GM21360 (cell line): Measurements from ENCODE around the gene KIF17.
"Not testable (repeated sequence)": the region's sequence is repeated elsewhere in the genome, so short reads cannot be mapped to it uniquely, and the experiment has no call there.

Experiments
- ATAC-seq: cut with Tn5 transposase; IDR thresholded peaks from one replicate; pipeline ENCODE4 v1.9.1; 2021; ENCODE audit warnings: mild to moderate bottlenecking, moderate library complexity; ENCODE audit not compliant: unreplicated experiment

The KIF17 gene

DNA sequence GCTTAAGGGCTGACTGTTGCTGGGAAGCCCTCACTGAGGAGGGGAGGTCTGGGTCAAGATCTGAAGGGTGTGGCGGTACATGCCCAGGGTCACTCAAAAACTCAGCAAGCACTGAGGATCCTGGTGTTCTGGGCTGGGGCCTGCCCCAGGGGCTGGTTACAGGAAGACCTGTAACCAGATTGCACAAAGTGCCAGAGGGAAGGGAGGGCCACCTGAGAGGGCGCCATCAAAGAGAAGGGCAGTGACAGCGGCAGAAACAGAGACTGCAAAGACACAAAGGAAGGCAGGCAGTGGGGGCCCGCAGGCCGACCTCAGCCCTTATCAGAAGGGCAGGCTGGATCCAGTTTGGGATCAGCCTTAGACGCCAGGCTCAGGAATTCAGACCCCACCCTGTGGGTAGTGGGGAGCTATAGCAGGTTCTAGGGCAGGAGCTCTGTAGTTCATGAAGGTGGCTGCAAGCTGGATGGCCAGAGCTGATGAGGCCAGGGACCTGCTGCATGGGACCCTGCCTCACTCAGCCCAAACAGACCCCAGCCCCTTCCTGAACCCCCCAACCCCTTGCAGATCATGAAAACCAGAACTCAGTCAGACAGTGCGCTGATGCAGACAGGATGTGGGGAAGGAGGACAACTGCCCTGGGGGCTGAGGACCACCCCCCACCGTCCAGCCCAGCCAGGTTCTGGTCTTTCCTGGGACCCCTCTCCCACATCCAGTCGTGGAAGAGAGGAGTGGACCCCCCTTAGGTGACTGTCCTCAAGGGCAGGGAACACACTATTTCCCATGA, 10.8 kb upstream of the KIF17 start:
- ATAC-seq, result no peak

DNA sequence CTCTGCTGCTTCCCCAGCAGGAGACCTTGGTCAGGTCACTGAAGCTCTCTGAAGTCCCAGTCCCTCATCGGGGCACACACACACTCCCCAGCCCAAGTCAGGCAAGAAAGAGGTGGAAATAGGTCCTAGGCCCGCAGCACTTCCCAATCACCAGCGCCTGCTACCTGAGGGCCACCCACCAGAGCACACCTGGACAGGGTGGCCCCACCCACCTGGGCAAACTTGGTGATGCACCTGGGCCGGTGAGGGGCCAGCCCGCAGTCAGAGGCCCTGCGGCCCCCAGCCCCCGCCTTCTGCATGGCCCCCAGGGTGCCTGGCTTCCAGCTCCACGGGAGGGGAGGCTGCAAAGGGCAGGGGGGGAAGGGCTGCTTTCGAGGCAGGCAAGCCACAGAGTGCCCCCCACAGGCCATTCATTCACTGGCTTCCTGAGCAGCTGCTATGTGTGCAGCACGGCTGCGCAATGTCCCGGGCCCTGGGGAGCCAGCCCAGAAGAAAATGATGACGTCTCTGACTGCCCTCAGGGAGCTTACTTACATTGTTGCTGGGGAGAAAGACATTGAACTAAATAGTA, 10.0 kb upstream of the KIF17 start:
- ATAC-seq, result no peak

DNA sequence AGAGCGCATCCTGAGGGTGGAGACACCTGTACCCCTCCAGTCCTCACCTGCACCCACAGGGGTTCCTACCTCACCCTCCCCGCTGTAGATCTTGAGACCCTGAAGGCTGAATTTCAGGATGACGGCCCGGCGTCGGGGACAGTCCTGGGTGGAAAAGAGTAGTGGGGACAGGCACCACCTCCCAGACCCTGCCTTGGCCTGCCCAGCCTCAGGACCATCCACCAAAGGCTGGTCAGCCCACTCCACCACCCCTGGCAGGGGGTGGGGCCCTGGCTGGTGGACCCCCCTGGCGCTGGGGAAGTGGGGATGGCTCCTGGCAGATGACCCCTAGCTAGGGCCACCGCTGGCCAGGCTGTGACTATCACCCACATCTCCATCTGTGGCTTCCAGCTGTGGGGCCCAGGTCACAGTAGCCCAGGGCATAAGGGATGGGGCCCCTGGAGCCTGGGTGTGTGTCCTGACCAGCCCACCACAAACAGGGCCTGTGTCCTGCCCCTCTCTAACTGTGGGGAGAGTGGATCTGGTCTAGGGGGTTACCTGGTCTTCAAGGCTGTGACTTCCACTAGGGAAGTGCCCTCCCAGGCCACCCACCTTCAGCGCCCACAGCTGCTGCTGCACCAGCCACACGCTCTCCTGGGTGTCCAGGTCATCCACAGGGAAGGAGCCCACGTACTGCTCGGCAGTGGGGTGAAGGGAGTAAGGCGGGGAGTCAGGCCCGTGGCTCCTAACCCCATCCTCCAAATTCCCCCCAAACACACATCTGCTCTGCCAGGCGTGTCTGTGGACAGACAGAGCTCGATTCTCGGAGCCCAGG, 9.3 kb upstream of the KIF17 start:
- no peak for ATAC-seq

DNA sequence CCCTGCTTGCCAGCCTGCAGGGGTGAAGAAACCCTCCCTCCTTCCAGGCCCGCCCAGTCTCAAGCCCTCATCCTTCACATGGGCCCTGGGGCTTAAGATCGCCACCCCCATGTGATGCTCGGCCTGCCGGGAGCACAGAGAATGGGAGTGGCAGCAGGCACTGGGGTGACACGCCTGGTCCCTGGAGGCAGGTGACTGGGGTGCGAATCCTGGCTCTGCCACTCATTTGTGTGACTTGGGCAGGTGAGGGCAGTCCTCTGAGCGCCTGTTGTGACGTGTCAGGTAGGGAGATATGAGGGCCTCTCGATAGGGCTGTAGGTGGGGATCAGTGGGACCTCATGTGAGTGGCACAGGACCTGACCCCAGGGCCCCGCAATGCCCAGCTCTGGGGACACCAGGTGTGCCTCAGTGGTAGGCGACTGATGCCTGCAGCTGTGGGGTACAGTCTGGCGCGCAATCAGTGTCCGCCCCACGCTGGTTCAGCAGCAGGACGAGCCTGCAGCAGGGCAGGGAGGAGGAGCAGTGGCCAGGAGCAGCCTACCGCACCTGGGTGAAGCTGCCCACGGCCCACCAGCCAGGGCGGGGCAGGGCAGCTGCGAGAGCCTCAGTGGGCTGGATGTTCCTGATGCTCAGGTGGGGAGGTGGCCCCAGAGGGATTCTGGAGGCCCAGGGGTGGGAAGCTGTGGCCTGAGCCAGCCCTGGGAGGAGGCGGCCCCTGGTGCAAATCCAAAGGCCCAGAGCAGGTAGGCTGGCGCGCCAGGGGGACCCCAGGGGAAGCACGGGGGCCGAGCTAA, 8.5 kb upstream of the KIF17 start:
- no peak for ATAC-seq

DNA sequence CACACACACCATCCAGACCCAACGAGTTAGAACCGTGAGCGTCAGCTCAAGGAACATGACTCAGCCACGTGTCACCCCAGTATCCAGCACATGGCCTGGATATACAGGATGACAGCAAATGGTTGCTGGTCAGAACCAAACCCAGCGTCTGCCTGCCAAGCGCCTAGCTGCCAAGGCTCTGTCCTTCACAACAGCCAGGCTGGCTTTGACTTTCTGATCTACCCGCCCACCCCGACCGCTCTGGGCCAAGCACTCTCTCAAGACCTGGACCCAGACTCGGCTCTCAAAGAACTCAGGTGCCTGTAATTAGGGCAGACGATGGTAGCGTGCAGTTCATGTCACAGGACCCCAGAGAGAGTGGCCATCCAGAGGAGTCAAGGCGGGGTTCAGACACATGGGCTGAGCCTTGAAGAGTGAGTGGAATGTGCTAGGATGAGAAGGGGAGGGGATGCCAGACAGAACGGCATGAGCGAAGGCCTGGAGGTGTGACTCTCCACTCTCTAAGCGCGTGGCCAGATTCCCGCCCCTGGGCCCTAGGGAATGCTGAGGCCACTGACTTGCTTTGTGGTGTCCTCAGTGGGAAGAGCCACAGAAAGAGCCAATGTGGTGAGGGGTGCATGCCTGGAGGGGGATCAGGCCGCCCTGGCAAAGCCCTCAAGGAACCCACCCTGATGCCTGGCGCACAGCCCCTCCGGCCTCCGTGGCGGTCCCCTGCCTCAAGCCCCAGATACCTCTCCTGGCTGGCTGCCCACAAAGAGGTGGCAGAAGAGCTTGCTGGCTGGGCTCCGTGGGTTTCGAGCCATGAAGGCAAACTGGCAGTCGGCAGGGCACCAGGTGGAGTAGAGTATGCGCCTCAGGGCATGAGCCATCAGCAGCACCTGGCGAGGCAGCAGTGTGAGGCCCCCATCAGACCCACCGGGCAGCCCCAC, 7.6 kb upstream of the KIF17 start:
- ATAC-seq, result no peak

DNA sequence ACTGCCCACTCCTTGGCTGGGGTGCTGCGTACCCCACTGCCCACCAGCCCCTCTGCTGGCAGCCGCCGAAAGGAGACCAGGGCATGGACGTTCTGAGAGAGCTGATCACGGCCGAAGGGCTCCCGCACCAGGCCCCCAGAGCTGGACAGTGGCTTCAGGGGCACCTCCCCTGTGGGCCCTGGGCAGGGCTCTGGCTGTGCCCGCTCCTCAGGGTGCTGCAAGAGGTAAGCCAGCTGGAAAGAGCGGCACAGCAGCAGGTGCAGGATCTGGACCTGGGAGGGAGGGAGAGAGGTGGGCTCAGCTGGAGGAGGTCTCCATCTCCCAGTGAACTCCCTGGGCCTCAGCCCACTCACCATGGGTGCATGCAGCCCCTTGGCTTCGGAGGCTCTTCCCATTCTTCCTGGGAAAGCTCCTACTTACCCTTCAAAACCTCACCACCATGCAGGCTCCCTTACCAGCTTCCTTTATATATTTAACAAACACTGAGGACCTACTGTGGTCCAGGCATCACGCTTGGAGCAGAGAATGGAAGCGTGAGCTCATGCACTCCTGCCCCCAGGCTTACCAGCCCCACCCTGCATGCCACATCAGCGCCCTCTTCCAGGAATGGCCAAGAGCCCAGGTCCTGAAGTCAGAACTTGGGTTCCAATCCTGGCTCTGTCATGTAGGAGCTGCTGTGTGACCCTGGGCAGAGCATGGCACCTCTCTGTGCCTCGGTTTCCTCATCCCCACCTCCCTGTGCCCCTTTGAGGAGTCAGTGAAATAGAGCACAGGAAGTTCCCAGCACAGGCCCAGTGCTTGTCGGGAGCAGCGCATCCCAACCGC, 6.8 kb upstream of the KIF17 start:
- no peak for ATAC-seq

DNA sequence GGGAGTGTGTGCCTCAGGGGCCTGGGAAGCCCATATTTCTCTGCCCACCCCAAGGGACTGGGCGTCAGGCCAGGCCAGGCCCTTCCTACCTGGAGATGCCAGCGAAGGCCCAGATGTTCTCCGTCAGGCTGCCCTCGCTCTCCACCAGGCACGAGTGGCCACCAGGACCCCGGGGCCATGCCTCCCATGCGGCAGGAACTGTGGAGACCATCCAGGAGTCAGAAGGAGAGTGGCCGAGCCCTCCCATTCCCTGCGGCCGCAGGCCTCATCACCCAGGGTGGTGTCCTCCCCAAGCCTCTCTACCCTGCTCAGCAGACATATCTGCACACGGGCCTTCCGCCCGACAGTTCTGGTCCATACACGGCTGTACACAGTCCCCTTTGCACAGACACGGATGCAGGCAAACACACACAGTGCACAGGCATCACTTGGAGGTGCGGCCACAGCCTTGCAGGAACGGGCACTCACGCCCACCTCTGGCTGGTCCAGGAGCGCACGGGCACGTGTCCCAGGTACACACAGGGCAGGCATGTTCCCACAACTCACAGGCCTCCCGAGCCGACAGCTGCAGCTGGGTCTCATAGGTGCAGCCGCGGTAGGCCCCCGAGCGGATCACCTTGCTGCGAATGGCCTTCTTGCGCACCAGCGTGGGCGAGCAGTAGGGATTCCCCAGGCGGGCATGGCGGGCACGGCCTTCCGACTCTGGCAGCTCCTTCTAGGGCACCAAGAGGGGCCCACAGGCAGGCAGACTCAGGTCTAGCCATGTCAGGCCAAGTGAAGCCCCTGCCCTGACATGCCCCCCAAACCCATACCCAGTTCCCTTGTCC, 5.9 kb upstream of the KIF17 start:
- ATAC-seq, result no peak

DNA sequence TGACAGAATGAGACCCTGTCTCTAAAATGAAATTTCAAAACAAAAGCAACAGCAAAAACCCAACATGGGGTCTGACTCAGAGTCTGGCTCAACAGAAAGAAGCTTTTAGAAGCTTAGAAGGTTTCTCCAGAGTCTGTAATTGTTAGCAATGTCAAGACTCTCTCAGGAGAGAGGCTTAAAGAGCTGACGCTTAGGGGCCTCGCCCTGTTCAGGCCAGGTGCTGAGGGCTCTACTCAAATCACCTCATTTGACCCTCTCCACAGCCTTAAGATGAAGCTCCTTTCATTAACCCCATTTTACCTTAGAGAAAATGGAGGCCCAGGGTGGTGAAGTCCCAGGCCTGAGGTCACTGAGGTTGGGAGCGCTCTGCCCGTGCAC, 5.3 kb upstream of the KIF17 start:
- ATAC-seq, result no peak

DNA sequence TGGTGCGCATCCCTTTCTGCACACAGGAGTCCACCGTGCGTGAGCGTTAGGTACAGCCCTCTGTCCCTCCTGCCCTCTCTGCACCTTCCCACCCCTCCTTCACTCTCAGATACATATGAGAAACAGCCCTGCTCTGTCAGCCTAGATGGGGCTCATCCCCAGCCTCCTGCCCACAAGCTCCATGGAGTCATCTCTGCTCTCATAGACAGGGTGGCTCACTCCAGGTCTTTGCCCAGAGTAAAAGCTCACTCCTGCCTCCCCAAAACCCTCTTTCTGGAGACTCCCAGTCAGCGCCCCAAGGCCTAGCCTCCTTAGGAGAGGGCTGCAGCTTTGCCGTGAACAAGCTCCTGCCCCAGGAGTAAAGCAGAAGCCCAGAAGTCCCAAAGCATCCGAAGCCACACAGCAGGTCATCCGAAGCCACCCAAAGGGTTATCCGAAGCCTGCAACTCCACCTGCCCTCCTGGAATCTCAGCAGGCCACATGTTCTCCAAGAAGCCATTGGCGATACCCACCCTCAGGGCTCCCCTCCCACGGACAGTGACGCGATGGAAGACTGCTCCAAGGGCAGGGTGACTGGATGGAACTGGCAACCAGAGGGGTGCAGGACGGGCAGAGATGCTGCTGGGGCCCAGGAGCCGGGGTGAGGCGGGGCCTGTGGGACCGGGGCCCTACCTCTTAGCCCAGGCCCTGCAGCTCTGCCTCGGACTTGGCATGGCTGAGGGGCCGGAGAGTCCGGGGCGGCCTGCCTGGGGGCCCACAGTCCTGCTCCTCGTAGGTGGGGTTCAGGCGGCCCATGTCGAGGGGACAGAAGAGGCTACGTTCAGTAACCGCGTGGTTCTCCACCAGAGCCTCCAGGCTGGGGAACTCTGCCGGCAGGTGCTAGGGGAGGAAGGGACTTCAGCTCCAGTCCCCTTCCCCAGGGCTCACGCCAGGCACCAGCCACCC, 3.6 kb upstream of the KIF17 start:
- no peak for ATAC-seq

DNA sequence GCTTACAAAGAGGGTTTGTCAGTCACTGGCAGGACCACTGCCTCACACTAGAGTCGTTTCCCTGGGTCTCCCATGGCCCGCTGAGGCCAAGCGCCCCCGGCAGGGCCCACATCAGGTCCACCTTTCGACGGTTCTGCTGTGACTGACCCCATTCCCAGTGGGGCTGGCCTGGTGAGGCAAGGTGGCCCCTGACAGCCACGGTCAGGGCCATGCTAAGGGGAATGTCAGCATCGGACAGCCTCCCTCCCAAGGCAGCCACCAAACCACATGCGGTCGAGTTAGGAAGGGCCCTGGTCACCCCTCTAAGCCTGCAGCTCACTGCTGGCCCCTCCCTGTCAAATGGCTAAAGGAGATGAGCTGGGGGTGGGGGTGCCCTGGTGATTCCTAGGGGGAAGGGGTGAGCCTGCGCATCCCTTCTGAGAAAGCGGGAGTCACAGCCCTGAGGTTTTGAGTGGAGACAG, 2.9 kb upstream of the KIF17 start:
- no peak for ATAC-seq

DNA sequence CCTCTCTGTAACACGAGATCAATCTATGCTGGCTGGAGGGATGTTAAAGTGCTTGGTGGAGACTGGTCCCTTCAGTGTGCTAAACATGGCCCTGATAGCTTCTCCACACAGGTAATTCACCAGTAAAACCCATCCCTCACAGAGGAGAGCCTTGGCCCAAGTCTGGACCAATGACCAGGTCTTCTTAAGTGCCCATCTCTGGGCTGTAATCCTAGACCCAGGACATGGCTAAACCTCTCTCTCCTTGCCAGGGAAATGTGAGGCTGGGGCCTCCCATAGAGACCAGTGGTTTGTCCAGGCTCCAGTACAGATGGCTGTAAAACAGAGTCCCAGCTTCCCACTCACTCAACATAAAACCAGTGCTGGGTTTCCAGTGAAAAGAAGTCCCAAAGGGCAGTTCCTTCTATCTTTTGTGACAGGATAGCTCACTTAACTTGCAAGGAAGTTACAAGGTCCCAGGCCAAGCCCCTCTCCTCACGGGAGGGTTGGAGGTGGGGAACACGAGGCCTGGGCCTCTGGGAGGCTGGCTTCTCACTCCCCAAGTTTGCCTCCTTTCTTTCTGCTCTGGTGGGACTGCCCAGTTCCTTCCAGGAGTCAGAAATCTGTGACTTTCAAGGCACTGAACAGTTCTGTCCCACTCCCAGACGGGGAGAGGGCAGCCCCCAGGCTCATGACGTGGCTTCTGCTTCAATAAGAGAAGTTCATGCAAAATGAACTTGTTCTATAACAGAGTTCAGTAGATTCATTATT, 2.2 kb upstream of the KIF17 start:
- no peak for ATAC-seq

DNA sequence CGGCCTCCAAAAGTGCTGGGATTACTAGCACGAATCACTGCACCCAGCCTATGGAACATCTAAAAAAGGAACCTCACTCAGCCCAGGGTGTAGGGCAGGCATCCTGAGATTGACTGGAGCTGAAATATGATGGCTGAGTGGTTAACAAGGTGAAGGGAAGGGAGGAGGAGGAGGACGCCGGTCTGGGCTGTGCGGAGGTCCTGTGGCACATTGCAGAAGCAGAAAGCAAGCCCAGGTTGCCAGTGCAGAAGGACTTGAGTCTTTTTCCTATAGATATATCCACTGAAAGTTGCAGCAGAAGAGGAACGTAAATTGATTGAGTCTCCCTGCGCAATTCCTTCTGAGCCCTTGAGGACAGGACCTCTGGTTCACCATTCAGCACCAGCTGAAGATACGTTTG, 1.5 kb upstream of the KIF17 start:
- no peak for ATAC-seq

DNA sequence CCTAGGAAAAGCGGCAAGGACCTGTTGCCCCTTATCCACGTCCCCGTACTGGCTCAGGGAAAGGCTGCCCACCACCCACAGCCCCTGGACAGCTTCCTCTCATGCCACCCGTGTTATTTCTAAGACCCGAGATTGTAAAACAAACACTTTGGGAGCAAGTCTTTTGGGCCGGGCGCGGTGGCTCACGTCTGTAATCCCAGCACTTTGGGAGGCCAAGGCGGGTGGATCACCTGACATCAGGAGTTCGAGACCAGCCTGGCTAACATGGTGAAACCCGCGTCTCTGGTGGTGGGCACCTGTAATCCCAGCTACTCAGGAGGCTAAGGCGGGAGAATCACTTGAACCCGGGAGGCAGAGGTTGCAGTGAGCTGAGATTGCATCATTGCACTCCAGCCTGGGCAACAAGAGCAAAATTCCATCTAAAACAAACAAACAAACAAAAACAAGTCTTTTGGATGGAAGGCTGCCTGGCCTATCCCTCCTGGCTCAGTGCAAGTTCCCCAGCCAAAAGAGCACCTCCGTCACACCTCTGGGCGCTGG, 606 bp upstream of the KIF17 start:
- ATAC-seq, result not testable (repeated sequence)

DNA sequence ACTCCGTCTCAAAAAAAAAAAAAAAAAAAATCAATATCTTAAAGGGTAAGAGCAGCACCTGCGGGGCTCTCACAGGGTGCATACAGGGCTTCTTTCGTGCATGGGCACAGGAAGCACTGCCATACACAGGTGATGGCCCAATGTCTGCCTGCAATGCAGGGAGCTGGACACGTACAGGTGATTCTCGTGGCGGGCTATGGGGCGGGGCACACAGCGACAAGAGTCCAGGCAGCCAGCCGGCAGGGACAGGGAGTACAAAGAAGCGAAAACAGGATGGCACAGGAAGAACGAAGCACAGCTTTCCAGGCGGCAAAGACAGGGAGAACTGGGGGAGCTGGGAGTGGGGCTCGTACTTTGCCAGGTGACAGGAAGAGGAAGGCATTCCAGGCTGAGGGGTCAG, 1.6 kb downstream of the KIF17 start:
- no peak for ATAC-seq

DNA sequence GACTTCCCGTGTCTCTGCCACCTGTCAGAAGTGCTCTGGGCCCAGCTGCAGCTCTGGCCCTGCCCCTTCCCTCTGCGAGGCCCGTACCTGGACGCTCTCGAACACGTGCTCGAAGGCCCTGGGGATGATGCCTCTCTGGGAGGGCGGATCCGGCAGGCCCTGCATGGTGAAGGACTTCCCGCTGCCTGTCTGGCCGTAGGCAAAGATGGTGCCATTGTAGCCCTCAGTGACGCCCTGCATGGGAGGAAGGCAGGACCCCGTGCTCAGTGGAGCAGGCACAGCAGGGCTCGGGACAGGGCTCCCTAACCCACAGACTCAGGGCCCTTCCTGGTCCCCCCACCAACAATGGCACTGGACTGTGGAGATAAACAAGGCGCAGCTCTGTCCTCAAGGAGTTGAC, 2.4 kb downstream of the KIF17 start:
- no peak for ATAC-seq

DNA sequence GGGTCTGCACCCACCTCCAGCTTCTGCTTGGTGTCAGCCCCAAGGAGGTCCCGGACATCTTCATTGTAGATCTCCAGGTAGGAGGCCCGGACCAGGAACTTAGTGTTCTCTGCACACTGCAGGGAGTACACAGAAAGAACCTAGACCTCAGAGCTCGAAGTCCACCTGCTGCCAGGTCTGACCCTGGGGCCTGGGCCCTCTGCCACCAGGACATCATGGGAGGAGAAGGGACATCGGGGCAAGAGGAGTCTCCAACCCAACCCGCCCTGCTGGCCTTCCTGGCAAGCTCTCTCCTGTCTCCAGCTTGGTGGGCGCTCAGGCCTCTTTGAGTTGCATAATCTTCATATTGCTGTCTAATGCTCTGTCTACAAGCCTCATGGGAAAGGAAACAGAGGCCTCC, 4.4 kb downstream of the KIF17 start:
- ATAC-seq, result no peak
